Measurements from ENCODE around the gene RPL27A.

DNA sequence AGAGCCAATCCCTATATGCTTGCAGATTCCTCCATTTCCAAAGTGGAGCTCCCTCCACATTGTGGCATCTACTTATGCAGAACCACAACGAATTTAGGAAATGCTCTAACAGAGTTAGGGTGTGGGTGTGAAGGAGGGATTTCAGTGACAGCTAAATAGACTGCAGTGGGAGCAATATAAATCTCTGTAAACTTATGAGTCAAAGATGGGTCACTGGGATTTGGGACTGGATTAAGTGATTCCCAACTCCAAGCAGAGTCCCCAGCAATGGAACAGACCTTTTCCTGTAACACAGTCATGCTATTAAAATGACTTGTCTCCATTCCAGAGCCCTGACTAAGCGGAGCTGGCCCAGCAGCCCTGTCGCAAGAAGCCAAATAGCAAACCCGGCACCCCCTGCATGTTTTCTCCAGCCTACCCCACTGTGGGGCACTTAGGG lies 36.6 kb downstream of the RPL27A start:
- TF ChIP-seq, protein P1, sequence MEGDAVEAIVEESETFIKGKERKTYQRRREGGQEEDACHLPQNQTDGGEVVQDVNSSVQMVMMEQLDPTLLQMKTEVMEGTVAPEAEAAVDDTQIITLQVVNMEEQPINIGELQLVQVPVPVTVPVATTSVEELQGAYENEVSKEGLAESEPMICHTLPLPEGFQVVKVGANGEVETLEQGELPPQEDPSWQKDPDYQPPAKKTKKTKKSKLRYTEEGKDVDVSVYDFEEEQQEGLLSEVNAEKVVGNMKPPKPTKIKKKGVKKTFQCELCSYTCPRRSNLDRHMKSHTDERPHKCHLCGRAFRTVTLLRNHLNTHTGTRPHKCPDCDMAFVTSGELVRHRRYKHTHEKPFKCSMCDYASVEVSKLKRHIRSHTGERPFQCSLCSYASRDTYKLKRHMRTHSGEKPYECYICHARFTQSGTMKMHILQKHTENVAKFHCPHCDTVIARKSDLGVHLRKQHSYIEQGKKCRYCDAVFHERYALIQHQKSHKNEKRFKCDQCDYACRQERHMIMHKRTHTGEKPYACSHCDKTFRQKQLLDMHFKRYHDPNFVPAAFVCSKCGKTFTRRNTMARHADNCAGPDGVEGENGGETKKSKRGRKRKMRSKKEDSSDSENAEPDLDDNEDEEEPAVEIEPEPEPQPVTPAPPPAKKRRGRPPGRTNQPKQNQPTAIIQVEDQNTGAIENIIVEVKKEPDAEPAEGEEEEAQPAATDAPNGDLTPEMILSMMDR (conservative IDR thresholded peaks at IDR 0.05 in 1 of 2, IDR thresholded peaks at IDR 0.05 in 1 of 2; ENCODE audit: low read depth in 1 of 2, low read length in 2 of 2): no peak
- TF ChIP-seq EZH2 (IDR thresholded peaks at IDR 0.05; ENCODE audit: low read length, missing control alignments): no peak

Data from fibroblast of lung (primary cell).